A549 (cell line): ENCODE measurements around the gene MAP3K13. TPM values are rescaled to one million over a fixed set of nuclear protein-coding genes. Genes with fewer than 3 reads are reported as not detected.

Experiments used
- ATAC-seq, 2 experiments: fragments of 200-7000 bp in 1 of 2; fragments of >200 bp in 1 of 2; cut with Nextera tagmentation in 1 of 2; cut with Tn5 transposase in 1 of 2; 3 replicates each; pipeline versions ENCODE4 v1.8.0 to v1.9.1; 2018 to 2020; ENCODE audit warnings: mild to moderate bottlenecking in 1 of 2, moderate library complexity in 1 of 2
- CTCF ChIA-PET: fragments of 300-600 bp; sonication (Branson Sonifier 250); formaldehyde crosslinking; extraction: SDS; loops from one replicate; lab custom pipeline; 2021; ENCODE audit warnings: antibody characterized with exemption, inconsistent platforms; lab: Yijun Ruan, JAX
- POLR2A ChIA-PET: fragments of 350-600 bp; formaldehyde crosslinking; extraction: SDS; loops from one replicate; lab custom pipeline; 2021; ENCODE audit warnings: antibody characterized with exemption, inconsistent platforms; lab: Yijun Ruan, JAX
- DNase-seq, 2 experiments: peaks; one replicate each; pipeline versions ENCODE4 v3.0.0 to v3.0.0-alpha.2; 2011 to 2016; ENCODE audit warnings: low read depth in 1 of 2, low spot score in 1 of 2
- FAIRE-seq: peaks from 2 replicates; lab custom pipeline; 2011; peaks lifted over from hg19 to GRCh38; lab: Jason Lieb, UNC
- H3K27ac ChIP-seq, 2 experiments: fragments of >200 bp; sonication (Bioruptor Twin); formaldehyde crosslinking; 3 replicates each; pipeline ENCODE4 v1.5.1; 2016 to 2017
- H3K4me1 ChIP-seq: fragments of >200 bp; sonication (Bioruptor Twin); formaldehyde crosslinking; 3 replicates; pipeline ENCODE4 v1.6.1; 2016
- H3K4me2 ChIP-seq: fragments of >200 bp; sonication (Bioruptor Twin); formaldehyde crosslinking; 3 replicates; pipeline ENCODE4 v1.6.1; 2016
- H3K4me3 ChIP-seq: fragments of >200 bp; sonication (Bioruptor Twin); formaldehyde crosslinking; 3 replicates; pipeline ENCODE4 v1.5.1; 2016
- H3K9me3 ChIP-seq: fragments of >200 bp; sonication (Bioruptor Twin); formaldehyde crosslinking; 3 replicates; pipeline ENCODE4 v1.6.1; 2016
- CHD2 ChIP-seq: fragments of 150-350 bp; IDR thresholded peaks from 2 replicates; pipeline ENCODE4 v1.6.1; 2014; ENCODE audit warnings: low read length; ENCODE audit not compliant: partially characterized antibody
- EHF ChIP-seq: fragments of 250-450 bp; sonication (Bioruptor Pico); IDR thresholded peaks from 2 replicates; pipeline ENCODE4 v1.5.0; 2020; ENCODE audit warnings: mild to moderate bottlenecking
- EP300 ChIP-seq, 2 experiments: fragments of >200 bp; sonication (Bioruptor Twin); formaldehyde crosslinking; IDR thresholded peaks; 2 replicates in 1 of 2; 3 replicates in 1 of 2; pipeline ENCODE4 v1.6.1; 2016 to 2017
- ESRRA ChIP-seq: fragments of 150-350 bp; IDR thresholded peaks from 2 replicates; pipeline ENCODE4 v1.6.1; 2014; ENCODE audit warnings: mild to moderate bottlenecking, low read length, borderline replicate concordance
- FOSB ChIP-seq: fragments of 250-450 bp; sonication (Bioruptor Pico); IDR thresholded peaks from 2 replicates; pipeline ENCODE4 v1.5.0; 2020; ENCODE audit warnings: mild to moderate bottlenecking, moderate library complexity
- FOXS1 ChIP-seq: fragments of 250-450 bp; sonication (Bioruptor Pico); IDR thresholded peaks from 2 replicates; pipeline ENCODE4 v1.5.0; 2020; ENCODE audit warnings: mild to moderate bottlenecking, moderate library complexity
- JUN ChIP-seq, 2 experiments: fragments of >200 bp; sonication (Bioruptor Twin); formaldehyde crosslinking; IDR thresholded peaks; 2 replicates in 1 of 2; 3 replicates in 1 of 2; pipeline ENCODE4 v1.6.1; 2016 to 2017
- KDM1A ChIP-seq: fragments of 200-600 bp; sonication (generic); IDR thresholded peaks from 2 replicates; pipeline ENCODE4 v1.6.1; 2016; ENCODE audit warnings: low read depth, mild to moderate bottlenecking
- MAZ ChIP-seq: fragments of 150-350 bp; IDR thresholded peaks from 2 replicates; pipeline ENCODE4 v1.6.1; 2014; ENCODE audit warnings: antibody characterized with exemption, low read depth, low read length, borderline replicate concordance
- NFE2L2 ChIP-seq: fragments of 150-350 bp; conservative IDR thresholded peaks from 2 replicates; pipeline ENCODE4 v1.6.1; 2014; ENCODE audit warnings: low read length
- POLR2AphosphoS2 ChIP-seq: conservative IDR thresholded peaks from 2 replicates; pipeline ENCODE4 v1.6.1; 2012; ENCODE audit warnings: low read length, improper control_type of control experiment, inconsistent platforms
- RARB ChIP-seq: fragments of 250-450 bp; sonication (Bioruptor Pico); IDR thresholded peaks from 2 replicates; pipeline ENCODE4 v1.8.0; 2021; ENCODE audit warnings: mild to moderate bottlenecking, moderate library complexity
- RCOR1 ChIP-seq: fragments of 150-350 bp; IDR thresholded peaks from 2 replicates; pipeline ENCODE4 v1.6.1; 2014; ENCODE audit warnings: antibody characterized with exemption, low read length, low read depth
- RFX5 ChIP-seq: fragments of 450-650 bp; IDR thresholded peaks from 2 replicates; pipeline ENCODE4 v1.7.1; 2014; ENCODE audit warnings: antibody characterized with exemption, mild to moderate bottlenecking, moderate library complexity
- RNF2 ChIP-seq: fragments of 200-600 bp; sonication (generic); IDR thresholded peaks from 2 replicates; pipeline ENCODE4 v1.6.1; 2016; ENCODE audit warnings: low read depth, mild to moderate bottlenecking, antibody characterized with exemption, moderate library complexity, borderline replicate concordance
- ZC3H11A ChIP-seq: fragments of 450-650 bp; IDR thresholded peaks from 2 replicates; pipeline ENCODE4 v1.6.1; 2014; ENCODE audit warnings: antibody characterized with exemption, mild to moderate bottlenecking
- ZNF302 ChIP-seq: fragments of 250-450 bp; sonication (Bioruptor Pico); IDR thresholded peaks from 2 replicates; pipeline ENCODE4 v1.9.0; 2021; ENCODE audit warnings: inconsistent platforms, mild to moderate bottlenecking, moderate library complexity
- ZSCAN20 ChIP-seq: fragments of 250-450 bp; sonication (Bioruptor Pico); IDR thresholded peaks from 2 replicates; pipeline ENCODE4 v1.8.0; 2022; ENCODE audit warnings: mild to moderate bottlenecking, moderate library complexity
- WGBS: methylation state at CpG from one replicate; pipeline ENCODE4 v1.1.6; 2017; ENCODE audit errors: missing lambda C conversion rate; 5-methylcytosine and 5-hydroxymethylcytosine counted together
- polyA plus RNA-seq, 4 experiments: library from polyadenylated mRNA; depleted of rRNA in 3 of 4; stranded (reverse); fragments of >200 nt; fragmentation: RNase III in 1 of 4; extraction: RNeasy Plus Mini Kit Qiagen cat#74134 plus additional on column Dnase treatment in 1 of 4; gene quantifications; 2 replicates in 3 of 4; 3 replicates in 1 of 4; pipeline ENCODE4 v1.2.3, GENCODE V29; 2011 to 2017
- TF ChIP-seq, protein P1 (sequence below): fragments of 200-600 bp; sonication (generic); IDR thresholded peaks from 2 replicates; pipeline ENCODE4 v1.6.1; 2016; ENCODE audit warnings: antibody characterized with exemption, mild to moderate bottlenecking, moderate library complexity
- TF ChIP-seq, protein P2 (sequence below): fragments of 150-350 bp; IDR thresholded peaks from 2 replicates; pipeline ENCODE4 v1.6.1; 2014; ENCODE audit warnings: low read depth, mild to moderate bottlenecking, low read length
- TF ChIP-seq, protein P3 (sequence below): IDR thresholded peaks from 2 replicates; pipeline ENCODE4 v1.6.1; 2012
- TF ChIP-seq, protein P4 (sequence below): IDR thresholded peaks from 2 replicates; pipeline ENCODE4 v1.6.1; 2012; ENCODE audit warnings: low read depth, borderline replicate concordance

The MAP3K13 gene
- polyA plus RNA-seq, 2 of the 4 experiments (the other 2 are of a cell fraction) = 15.8 to 23.2 TPM

DNA sequence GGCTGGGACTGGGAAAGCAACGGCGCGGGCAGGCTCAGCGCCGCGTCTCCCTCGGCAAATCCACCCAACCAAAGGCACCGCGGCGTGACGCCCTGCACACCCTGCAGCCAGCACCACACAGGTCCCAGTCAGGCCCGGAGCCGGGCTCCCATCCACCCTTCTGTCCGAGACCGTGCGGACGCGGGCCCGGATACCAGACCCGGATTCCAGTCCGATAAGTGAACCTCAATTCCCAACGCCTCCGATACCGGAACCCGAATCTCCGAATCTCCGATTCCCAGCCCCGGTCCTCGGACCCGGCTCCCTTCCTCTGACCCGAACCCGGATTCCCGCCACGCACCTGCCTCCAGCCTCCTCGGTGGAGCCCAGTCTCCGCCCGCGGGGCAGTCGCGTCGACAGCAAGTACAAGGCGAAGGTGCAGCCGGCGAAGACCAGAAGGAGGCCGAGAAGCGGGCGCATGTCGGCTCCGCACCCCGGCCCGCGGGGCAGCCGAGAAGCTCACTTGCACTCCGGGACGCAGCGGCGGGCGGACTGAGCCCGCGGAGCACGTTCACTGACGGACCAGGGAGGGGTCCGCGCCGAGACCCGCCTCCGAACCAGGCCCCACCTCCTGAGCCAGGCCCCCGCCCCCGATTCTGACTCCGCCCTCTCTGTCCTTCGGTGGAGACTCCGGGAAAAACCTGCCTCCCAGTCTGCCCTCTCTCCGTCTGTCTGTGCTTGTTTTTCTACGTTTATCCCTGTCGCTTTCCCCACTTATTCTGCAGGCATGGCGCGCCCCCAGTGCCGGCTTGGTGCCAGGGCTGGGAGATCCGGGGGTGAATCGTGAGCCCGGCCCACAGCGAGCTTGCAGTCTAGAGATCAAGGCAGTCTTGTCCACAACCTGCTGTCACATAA, 135.8 kb downstream of the MAP3K13 start, which contains the start of gene TMEM41A (continued):
- TF ChIP-seq, protein P1, sequence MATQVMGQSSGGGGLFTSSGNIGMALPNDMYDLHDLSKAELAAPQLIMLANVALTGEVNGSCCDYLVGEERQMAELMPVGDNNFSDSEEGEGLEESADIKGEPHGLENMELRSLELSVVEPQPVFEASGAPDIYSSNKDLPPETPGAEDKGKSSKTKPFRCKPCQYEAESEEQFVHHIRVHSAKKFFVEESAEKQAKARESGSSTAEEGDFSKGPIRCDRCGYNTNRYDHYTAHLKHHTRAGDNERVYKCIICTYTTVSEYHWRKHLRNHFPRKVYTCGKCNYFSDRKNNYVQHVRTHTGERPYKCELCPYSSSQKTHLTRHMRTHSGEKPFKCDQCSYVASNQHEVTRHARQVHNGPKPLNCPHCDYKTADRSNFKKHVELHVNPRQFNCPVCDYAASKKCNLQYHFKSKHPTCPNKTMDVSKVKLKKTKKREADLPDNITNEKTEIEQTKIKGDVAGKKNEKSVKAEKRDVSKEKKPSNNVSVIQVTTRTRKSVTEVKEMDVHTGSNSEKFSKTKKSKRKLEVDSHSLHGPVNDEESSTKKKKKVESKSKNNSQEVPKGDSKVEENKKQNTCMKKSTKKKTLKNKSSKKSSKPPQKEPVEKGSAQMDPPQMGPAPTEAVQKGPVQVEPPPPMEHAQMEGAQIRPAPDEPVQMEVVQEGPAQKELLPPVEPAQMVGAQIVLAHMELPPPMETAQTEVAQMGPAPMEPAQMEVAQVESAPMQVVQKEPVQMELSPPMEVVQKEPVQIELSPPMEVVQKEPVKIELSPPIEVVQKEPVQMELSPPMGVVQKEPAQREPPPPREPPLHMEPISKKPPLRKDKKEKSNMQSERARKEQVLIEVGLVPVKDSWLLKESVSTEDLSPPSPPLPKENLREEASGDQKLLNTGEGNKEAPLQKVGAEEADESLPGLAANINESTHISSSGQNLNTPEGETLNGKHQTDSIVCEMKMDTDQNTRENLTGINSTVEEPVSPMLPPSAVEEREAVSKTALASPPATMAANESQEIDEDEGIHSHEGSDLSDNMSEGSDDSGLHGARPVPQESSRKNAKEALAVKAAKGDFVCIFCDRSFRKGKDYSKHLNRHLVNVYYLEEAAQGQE = no peak
- TF ChIP-seq FOSB (CRISPR knock-in tag) (no peak), NFE2L2 (no peak), EHF (CRISPR knock-in tag) (no peak), ESRRA (no peak), MAZ (no peak), RNF2 (no peak), ZC3H11A (no peak), RARB (CRISPR knock-in tag) (no peak), CHD2 (no peak), JUN (IDR thresholded peaks at IDR 0.05) (peak in 1 of 2 experiments; percentile 79; a peak in 2 of 5 replicates), RFX5 (no peak)
- TF ChIP-seq, protein P2, sequence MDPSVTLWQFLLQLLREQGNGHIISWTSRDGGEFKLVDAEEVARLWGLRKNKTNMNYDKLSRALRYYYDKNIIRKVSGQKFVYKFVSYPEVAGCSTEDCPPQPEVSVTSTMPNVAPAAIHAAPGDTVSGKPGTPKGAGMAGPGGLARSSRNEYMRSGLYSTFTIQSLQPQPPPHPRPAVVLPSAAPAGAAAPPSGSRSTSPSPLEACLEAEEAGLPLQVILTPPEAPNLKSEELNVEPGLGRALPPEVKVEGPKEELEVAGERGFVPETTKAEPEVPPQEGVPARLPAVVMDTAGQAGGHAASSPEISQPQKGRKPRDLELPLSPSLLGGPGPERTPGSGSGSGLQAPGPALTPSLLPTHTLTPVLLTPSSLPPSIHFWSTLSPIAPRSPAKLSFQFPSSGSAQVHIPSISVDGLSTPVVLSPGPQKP = no peak
- TF ChIP-seq, protein P3, sequence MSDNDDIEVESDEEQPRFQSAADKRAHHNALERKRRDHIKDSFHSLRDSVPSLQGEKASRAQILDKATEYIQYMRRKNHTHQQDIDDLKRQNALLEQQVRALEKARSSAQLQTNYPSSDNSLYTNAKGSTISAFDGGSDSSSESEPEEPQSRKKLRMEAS = peak; percentile 80
- TF ChIP-seq, protein P4, sequence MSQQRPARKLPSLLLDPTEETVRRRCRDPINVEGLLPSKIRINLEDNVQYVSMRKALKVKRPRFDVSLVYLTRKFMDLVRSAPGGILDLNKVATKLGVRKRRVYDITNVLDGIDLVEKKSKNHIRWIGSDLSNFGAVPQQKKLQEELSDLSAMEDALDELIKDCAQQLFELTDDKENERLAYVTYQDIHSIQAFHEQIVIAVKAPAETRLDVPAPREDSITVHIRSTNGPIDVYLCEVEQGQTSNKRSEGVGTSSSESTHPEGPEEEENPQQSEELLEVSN = 0 out of 2 replicates have a peak, but pooled peaks have one; percentile 38
- TF ChIP-seq, all 56 proteins: peak for 12

DNA sequence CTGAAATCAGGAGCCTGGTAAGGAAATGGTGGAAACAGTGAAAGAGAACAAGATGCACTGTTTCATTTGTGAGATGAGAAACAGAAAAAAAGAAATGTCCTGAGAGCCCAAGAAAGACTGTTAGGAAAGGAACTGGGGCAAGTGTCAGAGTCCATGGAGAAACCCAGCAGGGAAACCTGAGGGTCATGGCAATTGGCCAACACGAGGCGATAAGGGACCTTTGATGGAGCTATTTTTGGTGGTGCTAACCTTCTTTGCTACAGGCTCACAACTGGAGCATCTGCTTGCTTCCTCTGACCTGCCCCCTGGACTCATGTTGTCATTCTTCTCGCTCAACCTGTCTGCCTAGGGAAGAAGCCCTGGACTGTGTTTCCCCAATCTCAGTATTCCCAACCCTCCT, 140.1 kb downstream of the MAP3K13 start:
- no peak for DNase-seq
- TF ChIP-seq FOXS1 (CRISPR knock-in tag) (no peak), ZC3H11A (no peak), NFE2L2 (no peak), RCOR1 (no peak), ZSCAN20 (no peak), EP300 (IDR thresholded peaks at IDR 0.05) (no peak), KDM1A (no peak), POLR2AphosphoS2 (no peak), ZNF302 (CRISPR knock-in tag) (no peak), MAZ (no peak), JUN (IDR thresholded peaks at IDR 0.05) (no peak)
- no peak overlapping the region for H3K4me3 ChIP-seq
- ChIA-PET CTCF (interaction anchor here (1.7 kb wide), 1 partner anchor 56 kb away, joined by 6 read pairs; no protein-coding TSS in a partner anchor), POLR2A (no interaction called here)
- no peak for FAIRE-seq
- H3K4me2 ChIP-seq = no peak overlapping the region
- H3K4me1 ChIP-seq = no peaks in the 10 kb centered on the region
- 67% methylated on average over 3 of the region's 3 CpGs for WGBS
- H3K9me3 ChIP-seq = no peaks in the 10 kb centered on the region
- no peak for ATAC-seq
- H3K27ac ChIP-seq = no peak overlapping the region
